ENCODE results near the gene CDX1.

The CDX1 gene

DNA sequence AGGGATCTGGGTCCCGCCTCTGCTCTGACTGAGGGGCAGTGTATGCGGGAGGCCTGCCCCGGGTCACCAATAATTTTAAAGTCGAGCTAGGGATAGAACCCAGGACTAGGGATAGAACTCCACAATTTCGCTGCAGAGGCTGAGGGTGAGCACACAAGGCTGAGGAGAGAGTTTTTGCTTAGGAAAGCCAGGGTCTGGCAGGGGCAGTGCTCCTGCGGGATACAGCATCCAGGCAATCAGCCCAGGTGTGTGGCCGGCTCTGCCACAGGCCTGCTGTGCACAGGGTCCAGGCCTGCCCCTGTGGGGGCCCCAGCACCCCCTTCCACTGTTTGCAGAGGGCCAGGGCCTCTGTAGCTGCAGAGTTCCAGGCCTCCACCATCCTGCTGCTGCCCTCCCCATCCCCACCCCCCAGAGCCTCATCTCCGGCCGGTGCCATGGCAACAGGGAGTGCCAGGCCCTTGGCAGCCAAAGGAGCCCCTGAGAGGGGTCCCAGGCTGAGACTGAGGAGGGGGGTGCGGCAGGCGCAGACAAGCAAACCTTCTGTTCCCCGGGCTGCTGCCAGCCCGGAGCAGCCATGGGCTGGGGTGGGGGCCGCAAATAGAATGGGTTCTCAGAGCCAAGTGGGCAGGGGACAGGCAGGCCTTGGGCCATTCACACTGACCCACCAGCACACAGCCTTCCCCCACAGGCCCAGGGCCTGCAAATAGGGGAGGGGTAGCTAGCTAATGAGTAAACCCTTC lies 19.5 kb upstream of the CDX1 start:
- DNase-seq = no peak

DNA sequence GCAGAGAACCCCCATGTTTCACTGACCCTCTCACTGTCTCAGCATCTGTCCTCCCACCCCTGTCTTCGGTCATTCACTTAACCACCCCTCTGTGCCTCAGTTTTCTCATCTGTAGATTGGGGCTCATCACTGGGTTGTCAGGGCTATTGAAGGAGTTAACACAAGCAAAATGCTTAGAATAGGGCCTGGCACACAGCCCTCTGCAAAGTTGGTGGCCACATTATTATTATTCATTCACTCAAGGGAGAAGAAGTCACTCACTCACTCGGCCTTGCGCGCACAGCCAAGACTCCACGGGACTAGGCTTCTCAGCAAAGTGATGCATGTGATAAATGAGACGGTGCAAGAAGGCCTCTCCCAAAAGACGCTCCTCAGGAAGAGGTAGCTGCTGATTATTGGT lies 18.9 kb upstream of the CDX1 start:
- no peak for DNase-seq

DNA sequence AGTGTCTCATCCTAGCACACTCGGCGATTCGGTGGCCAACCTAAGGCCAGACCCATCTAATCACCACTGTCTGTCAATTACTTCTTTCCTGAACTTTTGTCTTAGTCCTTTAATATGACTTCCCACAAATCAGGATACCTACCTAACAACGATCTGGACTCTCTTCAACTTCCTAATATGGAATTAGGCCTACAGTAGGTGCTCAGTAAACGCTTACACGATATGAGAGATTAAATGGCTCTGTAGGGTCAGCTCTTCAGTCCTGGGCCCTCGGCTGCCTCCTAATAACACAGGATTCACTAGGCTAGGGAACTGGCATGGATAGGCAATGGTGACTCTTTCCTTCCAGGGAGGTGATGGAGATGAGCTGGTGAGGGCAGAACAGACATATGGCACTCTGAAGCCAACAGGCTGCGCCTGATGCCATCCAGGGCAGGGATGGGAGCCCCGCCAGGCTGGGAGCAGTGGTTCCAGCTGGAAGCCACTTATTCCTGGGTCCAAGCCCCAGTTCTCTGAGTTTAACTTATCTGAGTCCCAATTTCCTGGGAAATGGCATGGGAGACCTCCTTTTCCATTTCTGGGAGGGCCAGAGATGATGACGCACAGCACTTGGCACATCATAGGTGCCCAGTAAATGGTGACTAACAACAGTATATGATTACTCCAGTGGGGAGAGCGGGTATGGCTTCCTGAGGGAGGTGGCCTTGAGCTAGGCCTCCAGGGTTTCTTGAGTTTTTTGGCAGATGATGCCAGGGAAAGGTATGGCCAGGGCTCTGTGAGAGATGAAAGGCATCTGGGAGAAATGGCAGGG lies 18.3 kb upstream of the CDX1 start:
- DNase-seq = no peak

DNA sequence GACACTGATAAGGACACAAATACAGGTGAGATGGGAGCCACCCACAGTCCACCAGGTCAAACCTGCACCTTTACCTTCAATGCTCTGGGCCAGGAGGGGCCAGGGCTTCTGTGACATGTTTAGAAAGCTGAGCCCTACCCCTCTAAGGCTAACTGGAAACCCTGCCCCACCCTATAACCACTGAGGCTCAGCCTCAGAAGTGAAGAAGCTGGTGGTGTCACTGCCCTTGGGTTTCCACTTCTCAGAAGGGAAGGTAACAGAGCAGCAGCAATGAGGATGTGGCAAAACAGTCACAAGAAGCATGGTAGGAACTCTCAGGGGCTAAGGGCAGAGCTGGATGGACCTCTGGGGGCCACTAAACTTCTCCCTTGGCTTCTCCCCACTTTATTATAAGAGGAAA lies 17.0 kb upstream of the CDX1 start:
- DNase-seq = no peak

DNA sequence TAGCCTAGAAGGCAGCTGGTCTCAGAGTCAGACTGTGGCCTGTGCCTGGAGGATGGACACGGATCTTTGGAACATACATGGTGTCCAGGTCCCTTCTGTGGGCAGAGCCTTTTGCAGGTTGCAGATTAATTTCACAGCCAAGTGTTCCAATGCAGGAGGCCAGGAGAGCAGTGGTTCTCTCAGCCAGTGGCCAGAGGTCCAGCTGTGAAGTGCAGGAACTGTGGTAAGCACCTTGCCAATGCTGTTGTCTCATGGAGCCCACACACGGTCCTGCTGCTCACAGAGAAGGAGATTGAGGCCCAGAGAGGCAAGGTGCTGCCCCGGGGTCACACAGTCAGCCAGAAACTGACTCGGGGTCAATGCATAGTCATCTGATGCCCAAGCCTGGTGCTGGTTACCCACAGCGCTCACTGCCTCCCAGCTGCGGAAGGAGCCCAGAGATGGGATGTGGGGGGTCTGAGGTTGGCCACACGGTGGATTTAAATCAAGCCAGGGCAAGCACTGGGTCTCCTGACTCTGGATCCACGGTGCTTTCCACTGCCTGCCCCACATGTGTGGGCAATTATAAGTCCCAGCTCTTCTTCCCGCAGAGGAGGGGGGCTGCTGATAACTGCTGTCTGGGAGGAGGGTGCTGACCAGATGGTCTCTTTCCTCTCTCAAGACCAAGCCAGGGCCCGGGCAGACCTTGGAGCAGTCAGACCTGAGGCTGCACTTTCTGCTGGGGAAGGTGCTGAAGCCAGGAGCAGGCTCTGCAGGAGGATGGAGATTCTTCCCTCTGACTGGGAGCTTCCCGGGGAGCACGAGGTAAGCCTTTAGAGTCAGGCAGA lies 13.7 kb upstream of the CDX1 start:
- no peak for DNase-seq

DNA sequence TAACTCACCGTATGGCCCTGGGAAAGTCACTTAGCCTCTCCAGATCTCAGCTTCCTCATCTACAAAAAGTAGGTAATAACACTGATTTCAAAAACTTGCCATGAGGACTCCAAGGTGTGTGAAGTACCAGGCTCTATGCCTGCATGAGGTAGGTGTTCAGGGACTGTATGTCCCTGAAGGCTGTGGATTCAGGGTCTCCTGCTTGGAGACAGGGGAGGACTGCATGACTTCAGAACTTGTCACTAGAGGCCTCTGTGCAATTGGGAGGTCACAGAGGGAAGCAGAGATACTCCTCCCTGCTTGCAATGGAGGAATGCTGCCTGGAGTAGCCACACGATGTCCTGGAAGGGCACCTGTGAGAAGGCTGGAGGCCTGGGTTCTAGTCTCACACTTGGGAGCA lies 13.1 kb upstream of the CDX1 start:
- no peak for DNase-seq

DNA sequence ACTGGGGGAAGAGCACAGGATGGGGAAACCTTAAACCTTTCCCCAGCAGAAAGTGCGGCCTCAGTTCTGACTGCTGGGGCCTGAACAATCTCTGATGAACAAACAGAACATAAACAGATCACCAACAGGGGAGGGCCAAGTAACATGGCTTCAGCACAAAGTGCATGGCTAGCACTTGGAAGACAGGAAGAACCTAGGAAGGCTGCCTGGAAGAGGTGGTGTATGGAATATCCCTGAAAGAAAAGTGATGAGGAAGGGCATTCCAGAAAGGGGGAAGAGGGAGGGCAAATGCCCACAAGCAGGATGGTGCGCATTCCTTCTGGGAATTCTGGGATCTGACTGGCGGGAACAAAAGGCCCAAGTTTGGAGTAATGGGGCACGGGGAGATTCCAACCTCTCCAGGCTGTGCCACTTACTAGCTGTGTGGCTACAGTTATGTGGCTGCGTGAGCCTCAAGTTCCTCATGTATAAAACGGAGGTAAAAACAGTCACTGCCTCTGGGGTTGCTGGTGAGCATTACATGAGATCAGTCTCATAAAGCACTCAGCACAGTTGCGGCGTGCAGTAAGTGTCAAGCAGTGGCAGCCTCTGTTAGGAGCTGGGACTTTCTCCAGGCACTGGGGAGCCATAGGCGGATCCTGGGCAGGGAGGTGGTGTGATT lies 12.5 kb upstream of the CDX1 start:
- DNase-seq = no peak

DNA sequence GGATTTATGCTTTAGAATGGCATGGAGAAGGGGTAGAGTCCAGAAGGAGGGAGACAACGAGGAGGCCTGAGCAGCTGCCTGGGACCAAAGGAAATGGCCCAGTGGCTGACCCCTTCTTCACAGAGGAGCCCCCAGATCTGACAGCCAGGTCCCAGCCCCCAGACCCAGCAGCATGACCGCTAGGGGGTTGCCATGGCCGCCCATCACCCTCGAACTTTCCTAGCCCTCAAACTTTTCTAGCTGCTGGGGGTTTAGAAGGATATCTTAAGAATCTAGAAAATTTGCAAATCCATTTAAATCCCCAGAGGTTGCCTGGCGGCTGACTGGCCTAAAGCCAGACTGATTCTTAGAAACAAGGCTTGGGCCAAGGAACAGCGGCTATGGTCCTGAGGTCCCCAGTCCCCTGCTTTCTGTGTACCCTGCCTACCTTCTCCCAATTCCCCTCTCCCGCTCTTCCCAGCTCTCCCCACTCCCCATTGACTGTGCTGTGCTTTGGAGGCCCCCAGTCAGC lies 11.9 kb upstream of the CDX1 start:
- DNase-seq = no peak

DNA sequence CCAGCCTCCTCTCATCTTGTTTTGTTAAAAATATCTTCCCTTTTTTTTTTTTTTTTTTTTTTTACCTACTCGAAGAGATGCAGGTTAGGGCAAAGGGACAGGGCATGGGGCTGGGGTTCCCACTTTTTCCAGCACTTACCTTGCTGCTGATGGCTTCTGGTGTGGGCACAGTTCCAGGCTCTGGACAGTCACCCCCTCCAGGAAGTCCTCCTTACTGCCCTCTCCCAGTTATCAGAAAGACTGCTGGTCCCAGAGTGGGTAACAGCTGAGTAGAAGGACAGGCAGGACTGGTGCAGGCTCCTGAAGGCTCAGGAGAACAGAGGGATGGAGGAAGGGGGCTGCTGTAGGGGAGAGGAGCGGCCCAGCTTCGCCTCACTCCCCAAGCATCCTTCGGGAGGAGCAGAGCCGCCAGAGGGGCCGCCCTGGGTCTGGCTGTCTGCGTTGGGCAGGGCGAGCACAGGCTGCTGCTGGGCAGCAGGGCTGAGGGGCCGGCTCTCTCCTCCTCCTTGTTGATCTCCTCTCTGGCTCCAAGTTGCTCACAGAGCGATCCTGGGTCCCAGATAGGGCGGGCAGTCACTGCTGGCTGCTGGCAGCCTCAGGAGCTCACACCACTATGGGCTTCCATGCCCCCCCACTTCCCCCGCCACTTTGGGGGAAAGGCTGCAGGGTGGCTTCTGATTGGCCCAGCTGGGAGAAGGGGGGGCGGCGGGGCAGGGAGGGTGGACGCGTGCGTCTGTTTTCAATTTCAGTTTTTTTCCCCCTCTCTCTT lies 11.1 kb upstream of the CDX1 start, which contains the start of gene PDGFRB:
PDGFRB (minus strand) TSS at position 588 of the 769 bp plus-strand sequence. CDS start 18,798 bp downstream, outside the sequence.
- DNase-seq = no peak

DNA sequence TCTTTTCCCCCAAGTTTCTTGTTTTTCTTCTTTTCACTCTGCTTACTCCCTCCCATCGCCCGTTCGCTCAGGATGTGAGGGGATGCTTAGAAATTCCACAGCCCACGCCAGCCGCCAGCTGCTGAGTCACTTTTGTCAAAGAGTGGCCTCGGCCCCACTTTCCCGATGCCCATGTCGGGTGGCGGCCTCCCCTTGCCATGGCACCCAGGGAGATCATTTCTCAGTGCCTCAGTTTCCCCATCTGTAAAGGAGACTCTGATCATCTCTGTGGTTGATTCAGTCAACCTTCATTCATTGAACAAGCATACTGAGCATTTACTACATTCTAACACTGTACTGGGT lies 10.6 kb upstream of the CDX1 start:
- no peak for DNase-seq

DNA sequence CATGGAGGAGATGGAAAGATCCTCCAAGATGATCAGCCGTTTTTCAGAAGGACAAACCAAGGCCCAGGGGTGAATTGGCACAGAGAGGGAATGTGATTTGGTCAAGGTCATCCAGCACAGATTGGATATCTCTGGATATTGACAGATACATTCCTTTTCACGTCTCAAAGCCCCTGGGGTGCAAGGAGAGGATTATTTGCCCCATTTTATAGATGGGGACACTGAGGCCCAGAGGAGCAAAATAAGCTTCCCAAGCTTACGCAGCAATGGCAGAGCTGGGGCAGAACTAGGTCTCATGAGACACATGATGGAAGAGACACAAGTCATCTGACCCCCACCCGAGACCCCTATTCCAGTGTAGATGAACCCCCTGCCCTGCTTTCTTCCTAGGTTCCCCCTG lies 10.0 kb upstream of the CDX1 start:
- no peak for DNase-seq

DNA sequence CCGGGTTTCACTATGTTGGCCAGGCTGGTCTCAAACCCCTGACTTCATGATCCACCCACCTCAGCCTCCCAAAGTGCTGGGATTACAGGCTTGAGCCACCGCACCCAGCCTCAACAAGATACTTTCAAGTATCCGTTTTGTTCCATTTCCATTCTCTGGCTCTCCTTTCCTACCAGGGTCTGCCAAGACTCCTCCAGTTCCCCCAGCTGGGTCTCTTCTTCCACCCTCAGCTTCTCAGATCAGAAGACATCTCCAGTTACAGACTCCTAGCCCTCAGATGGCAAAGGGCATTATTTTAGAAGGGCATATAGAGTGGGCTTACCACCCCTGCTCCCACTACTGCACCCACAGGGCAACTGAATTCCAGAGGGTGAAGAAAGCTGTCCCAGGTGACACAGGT lies 9.4 kb upstream of the CDX1 start:
- DNase-seq = no peak

DNA sequence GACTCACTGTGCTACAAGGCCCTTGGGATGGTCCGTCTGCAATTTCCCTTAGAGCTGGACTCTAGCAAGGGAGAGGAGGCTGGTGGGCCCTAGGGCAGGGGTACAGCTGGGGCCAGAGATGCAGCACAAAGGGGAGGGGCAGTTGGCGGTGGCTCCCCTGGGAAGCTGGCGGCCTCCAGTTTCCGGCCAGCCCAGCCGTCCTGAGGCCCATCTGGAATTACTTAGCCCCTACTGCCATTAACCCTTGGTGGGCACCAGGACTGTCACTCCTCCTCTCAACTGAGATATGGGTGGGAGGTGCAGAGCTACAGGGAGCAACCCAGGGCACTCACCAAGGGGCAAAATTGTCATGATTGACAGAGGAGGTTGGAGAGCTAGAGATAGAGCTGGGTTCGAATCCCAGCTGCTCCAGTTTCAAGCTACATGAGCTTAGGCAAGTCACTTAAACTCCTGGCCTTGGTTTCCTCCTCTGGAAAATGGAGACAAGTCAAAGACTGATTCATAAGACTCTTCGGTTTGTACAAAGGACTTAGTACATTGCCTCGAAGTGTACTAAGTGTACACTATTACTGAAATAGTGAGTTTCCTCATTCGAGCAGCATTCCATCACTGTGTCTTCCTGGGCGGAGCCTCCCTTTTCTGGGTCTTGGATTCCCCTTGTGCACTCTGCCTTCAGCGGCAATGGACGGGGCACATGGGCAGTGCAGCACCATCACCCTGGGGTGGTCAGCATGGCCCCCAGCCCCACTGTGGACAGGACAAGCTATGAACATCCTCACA lies 8.2 kb upstream of the CDX1 start:
- no peak for DNase-seq

DNA sequence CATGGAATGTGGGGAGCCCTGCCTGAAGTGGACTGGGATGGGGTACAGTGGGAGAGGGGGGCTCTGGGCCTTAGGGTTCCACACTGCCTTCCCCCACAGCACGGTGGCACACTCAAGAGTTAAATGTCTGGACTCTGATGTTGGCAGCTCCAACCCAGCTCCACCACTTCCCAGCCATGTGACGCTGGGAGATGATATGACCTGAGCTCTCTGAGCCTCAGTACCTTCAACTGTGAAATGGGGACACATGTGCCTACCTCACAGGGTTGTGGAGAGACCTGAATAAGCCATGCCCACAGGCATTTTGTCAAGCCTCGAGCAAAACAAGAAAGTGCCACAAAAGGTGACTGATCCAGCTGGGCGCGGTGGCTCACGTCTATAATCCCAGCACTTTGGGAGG lies 7.5 kb upstream of the CDX1 start:
- no peak for DNase-seq

DNA sequence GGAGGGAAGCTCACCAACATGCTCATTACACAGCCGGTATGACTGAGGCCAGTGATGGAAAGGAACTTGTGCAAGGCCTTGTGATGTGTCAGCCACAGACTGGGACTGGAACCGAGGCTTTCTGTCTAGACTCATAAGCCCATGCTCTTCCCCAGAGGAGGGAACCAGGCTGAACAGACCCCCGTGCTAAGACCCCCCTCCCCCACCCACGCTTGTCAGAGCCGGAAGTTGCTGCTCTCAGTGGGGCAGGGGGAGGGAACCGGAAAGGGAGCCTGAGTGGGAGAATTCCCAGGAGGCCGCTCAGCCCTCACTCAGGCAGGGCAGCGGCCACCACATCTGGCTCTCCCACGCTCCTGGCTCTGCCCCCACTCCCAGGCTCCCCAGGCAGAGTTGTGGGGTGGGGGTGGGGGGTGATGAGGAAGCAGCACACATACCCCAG lies 6.8 kb upstream of the CDX1 start:
- DNase-seq = no peak

DNA sequence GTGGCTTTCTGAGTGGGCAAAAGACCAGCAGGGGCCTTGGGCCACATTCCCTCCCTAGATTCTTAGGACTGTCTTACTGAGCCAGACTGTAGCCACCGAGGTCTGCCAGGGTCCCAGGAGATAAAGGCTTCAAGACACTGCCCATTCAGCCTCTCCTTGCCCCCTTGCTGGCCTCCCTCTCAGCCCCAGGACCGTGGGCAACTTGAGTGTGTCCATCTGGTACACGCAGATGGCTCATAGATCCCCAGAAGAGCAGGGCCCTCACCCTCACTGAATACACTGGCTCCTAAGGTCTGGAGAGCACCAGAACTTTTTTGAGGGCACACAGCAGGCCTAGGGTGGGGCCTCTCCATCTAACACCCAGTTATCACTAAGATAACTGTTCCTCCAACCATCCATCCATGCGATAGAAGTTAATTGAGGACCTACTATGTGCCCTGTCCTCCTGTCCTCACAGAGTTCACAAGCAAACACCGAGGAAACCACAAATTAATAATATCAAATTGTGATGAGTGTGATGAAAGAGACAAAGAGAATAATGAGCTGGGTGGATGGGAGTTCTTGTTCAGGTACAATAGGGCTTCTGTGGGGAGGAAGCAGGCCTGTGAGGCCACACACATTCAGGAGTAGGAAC lies 6.0 kb upstream of the CDX1 start:
- DNase-seq = no peak

DNA sequence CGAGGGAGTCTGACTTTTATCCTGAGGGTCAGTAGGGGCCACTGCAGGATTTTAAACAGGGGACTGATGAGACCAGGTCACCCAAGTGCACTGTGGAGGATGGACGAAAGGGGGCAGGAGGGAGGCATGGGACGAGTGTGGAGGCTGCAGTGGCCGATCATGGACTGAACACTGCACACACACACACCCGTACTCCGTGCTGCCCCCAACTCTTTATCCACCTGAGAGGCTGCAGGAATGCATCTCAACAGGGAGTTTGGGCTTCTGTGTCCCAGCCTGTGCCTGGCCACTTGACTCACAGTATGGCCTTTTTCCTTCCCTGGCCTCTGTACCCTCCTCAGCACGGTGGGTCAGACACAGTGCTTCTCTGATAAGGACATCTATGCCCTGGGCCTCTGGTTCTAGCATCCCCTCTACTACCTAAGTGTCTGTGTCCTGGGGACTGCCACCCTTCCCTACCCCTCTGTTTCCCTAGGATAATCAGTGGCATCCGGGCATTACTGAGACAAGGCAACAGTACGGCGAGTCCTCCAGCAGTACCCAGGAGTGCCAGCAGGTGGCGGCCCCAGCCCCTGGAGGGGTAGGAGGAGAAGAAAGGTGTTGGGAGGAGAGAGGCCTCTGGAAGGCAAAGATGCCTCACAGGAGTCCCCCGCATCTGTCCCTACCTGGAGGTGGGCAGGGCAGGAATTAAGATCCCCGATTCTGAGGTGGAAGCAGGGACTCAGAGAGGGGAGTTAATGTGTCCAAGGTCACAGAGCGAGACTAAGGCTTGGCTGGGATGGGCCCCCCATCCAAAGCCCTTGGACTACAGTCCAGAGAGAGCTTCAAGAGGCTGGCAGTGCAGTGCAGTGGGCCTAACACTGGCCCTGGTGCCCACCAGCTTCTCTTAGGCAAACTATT lies 5.1 kb upstream of the CDX1 start:
- peak; percentile 23 for DNase-seq

DNA sequence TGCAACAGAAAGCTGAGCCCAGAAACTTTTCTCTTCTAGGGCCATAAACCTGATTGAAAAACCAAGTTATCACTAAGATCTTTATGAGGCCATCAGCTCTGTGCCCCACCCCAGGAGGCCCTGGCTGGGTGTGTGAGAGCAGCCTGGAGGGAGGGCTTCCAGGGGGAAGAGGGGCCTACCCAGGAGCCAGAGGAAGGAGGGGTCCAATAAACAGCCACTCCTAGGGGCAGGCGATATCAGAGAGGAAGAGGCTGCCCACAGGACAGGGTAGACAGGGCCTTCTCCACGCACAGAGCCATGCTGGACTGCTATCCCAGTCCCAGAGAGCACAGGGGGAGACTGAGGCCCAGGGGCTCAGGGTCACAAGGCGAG lies 4.5 kb upstream of the CDX1 start:
- DNase-seq = no peak

DNA sequence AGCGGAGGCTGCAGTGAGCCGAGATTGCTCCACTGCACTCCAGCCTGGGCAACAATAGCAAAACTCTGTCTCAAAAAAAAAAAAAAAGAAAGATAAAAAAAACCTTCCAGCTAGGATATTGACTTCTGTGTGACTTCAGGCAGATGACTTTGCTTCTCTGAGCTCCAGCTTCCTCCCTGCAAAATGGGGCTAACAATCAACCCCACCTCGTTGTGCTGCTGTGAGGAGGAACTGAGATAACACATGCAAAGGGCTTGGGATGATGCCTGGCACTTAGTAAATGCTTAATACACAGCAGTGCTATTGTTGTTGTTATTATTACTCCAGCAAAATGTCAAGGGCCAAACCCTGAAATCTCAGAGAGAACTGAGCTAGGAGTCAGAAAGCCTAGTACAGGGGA lies 3.5 kb upstream of the CDX1 start:
- DNase-seq = no peak

Measured in NCI-H2171 treated with DMSO at 0.1 percent for 48 hours (cell line).